HUDEP-2 (cell line): ENCODE results near the gene SLC29A2.

ENCODE experiments used
- DNase-seq, 76 experiments: peaks; one replicate each; lab custom pipeline; 2025; ENCODE audit not compliant: unreplicated experiment in 76 of 76; lab: John Stamatoyannopoulos, UW

The SLC29A2 gene, protein sequence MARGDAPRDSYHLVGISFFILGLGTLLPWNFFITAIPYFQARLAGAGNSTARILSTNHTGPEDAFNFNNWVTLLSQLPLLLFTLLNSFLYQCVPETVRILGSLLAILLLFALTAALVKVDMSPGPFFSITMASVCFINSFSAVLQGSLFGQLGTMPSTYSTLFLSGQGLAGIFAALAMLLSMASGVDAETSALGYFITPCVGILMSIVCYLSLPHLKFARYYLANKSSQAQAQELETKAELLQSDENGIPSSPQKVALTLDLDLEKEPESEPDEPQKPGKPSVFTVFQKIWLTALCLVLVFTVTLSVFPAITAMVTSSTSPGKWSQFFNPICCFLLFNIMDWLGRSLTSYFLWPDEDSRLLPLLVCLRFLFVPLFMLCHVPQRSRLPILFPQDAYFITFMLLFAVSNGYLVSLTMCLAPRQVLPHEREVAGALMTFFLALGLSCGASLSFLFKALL

DNA sequence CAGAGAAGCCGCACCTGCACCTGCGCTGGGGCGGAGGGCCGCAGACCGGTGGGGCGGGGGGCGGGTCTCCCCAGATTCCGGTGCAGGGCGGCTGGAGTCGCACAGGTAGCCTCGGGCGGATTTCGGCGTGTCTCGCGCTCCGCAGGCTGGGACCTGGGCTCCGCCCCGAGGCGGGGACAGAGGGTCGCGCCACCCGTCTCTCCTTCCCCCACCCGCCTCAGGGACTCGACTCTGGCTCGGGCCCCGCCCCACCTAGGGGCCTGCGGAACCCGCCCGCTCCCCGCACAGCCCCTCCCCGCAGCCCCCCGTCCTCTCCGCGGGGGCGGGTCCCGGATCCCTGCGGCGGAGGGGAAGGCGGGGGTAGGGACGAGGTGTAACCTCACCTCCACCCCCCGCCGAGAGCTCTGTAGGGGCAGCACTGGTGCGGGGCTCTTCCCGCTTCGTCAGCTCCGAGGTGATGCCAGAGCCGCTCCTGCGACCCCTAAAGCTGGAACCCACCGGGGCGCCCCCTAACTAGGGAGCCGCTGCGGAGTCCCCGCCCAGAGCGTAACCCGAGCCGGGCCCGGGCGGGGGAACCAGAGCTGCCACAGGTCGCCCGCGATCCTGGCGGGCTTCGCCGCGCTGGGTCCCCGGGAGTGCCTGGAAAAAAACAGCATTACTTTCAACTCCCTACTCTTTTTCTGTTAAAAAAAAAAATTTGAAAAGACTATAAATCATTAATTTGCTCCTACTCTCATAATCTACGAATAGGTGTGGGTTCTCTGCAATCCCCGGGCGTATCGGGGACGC, at the start of gene SLC29A2:
TSS of gene SLC29A2 (minus strand) at position 134 of the 789 bp plus-strand sequence. CDS start 169 bp downstream, outside the sequence.
- DNase-seq = peak in 65 of 76 experiments; percentile 6 to 86 (median 59)

DNA sequence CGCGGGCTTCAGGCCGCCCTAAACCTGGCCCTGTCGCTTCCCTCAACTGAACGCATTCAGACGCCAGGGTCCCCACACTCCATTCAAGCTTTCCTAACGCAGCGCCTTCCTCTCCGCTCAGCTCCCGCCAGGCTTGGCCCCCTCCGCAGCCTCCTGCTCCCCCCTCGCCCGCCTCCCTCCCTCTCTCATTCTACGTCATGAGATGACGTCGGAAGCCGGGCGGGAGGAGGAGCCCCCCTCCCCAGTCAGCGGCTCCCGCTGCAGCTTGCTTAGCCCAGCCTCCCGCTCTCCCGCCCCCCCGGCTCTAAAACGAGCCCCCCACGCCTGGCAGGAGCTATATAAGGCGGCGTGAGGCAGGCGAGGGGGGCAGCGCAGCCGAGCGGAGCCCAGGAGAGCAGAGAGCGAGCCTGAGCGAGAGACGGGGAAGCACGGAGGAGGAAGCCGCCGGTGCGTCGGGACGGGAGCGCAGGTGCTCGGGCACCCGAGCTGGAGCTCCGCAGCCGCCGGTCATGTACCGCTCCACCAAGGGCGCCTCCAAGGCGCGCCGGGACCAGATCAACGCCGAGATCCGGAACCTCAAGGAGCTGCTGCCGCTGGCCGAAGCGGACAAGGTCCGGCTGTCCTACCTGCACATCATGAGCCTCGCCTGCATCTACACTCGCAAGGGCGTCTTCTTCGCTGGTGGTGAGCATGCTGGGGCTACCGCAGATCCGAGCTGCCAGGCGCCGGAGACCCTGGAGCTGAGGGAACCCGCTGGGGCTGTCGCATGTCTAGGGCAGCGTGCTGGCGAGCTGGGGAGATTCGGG, 49.3 kb upstream of the SLC29A2 start, which contains the start of gene NPAS4:
TSS of gene NPAS4 (plus strand) at position 365 of the 806 bp plus-strand sequence. CDS start at position 510, 145 bp downstream.
- DNase-seq = no peak

DNA sequence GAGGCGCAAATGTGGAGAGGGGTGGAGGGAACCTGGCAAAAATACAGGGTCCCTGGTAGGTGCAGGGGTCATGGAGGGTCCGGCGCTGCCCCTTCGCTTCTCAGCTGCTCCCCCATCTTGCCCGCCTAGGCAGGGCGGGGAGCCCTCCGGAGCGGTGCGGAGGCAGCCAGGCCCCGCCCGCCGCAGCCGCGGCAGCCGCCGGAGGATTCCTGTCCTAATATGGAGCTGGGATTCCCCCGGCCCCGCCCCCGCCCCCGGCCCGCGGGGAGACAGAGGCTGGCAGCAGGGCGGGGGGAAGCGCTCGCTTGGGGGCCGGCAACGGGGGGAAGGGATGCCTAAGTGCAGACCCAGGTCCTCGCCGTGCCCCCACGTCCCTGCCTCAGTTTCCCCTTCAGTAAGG, 48.3 kb upstream of the SLC29A2 start:
- DNase-seq = no peak

DNA sequence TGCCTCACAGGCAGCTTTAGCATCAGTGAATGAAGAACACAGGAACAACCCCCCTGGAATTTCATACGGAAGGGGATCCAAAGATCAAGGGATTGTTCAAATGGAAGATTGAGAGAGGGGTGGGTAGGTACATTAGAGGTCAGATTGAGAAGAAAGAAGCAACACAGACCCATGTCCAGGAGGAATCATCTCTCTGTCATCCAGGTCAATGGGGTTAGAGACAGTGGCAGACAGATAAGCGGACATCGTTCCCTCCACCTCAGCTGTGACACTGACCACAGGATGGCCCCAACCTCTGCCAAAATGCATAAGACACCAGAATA, 47.4 kb upstream of the SLC29A2 start:
- no peak for DNase-seq

DNA sequence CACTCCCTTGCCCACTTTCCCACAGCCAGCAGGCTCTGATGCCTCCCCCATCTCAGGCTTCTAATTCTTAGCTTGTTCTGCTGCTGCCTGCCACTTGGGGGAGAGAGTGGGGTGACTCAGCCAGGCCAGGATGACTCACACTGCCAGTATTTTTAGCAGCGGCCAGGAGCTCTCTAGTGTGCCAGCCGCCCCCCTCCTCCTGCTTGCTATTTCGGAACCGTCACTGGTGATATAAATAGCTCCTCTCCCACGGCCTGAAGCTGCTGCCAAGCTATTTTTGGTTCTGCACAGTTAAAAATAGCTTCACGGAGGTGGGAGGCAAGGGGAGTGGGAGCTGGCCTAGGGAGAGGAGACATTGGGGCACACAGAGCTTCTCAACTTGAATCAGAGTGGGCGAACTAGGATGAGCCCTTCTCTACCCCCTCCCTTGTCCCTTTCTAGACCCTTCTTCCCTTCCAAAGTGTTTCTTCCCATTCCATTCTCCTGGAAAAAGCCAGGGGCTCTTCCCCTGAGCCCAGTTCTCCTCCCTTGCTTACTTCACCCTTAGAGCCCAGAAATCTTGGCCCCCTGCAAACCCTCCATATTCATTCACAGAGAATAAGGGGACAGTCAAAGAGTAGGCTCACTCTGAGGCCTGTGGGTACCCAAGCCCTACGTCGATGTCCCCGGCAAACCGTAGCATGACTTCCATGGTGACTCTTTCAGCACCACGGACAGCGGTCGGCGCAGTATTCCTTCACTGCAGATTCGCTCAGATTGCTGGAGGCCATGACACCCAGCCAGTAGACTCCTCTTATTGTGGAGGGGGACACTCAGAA, 46.8 kb upstream of the SLC29A2 start:
- peak in 59 of 76 experiments; percentile 4 to 69 (median 39) for DNase-seq

DNA sequence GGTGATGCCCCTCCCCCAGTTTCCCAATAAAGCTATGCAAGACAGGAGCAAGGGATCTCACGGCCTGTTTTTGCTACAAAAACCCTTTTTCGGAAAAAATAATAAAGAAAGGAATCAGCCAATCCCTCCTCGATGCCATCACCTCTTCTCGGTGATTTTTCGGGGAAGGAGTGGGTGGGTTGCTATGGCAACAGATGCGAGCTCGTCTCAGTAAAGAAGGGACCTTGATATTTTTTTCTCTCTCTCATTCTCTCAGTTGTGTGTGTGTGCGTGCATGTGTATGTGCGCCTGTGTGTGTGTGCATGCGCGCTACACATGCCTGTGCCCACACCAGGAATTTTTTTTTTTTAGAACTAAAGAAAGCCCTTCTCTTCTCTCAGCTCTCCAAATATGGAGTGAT, 45.4 kb upstream of the SLC29A2 start:
- DNase-seq = no peak

DNA sequence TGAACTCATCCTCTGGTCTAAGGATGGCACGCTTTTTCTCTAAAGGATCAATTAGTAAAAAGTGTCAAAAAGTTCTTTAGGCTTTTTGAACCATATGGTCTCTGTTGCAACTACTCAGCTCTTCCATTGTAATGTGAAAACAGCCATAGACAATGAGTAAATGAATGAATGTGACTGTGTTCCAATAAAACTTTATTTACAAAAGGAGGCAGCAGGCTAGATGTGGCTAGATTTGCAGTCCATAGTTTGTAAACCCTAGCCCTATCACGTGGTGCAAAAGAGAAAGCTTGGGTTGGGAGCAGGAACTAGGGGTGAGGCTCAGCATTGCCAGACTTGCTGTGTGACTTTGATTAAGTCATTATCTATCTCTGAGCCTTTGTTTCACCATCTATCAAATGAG, 43.9 kb upstream of the SLC29A2 start:
- no peak for DNase-seq

DNA sequence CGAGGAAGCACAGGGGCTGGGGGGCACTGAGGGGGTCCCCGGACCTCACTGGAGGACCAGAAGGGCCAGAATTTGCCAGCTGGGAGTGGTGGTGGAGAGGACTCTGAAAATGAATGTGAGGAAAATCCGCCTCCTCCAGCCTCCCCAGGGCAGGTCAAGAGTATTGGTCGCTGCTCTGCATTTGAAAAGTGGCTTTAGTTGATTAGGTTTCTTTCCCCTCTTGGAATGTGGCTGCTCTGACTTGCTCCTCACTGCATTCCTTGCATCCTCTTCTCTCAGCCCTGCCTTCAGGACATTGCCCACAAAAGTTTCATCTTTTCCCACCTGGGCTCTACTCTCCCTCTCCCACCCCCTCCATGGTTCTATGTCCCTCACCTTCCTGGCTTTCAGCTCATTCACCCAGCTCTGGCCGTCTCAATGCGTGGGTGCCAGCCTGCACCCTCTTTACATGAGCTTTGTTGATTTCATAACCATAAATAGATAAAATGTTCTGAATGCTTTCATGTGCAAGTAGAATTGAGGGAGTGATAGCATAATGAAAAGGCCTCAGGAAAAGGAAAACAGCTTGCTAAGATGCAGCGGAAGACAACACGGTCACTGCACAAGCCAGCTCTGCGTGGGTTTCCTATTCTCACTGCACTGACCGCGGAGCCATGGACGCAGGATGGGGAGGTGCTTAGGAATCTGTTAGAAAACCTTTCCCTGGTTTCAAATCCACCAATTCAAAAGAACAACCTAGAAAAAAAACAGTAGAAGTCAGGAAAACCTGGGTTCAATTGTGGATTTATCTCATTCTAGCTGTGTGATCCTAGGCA, 42.8 kb upstream of the SLC29A2 start:
- no peak for DNase-seq

DNA sequence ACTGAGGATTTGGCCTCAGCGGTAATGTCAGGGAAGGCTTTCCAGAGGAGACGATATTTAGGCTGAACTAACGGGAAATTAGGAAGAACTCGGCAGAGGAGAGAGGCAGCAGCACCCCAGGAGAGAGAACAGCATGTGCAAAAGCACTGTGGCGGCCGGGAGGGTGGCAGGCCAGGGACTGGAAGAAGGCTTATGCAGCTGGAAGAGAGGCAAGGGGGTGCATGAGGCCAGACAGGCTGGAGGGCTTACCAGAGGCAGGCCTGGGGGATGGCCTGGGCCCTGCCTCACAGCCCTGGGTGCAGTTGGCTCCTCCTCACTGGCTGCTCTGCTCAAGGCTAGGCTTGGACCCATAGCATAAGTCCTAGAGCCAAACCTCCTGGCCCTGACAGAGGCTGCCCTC, 41.6 kb upstream of the SLC29A2 start:
- peak in 9 of 76 experiments; percentile 11 to 63 (median 43) for DNase-seq

DNA sequence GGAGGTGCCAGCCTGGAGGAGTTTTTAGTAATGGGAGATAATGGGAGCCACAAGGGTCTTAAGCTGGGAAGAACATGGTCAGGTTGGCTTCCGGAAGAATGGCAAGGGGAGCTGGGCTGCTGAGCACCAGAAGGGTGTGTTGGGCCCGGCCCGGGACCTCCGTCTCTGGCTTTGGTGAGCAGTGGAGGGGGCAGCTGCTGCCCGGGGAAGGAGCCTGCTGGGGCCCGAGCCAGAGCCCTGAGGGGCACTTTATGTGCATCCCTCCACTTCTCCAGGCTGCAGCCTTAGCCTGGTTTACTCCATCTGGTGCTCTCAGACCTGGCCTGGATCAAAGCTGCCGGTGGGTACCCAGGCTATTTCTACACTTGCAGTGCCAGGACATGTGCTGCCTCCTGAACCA, 40.5 kb upstream of the SLC29A2 start:
- DNase-seq = no peak

DNA sequence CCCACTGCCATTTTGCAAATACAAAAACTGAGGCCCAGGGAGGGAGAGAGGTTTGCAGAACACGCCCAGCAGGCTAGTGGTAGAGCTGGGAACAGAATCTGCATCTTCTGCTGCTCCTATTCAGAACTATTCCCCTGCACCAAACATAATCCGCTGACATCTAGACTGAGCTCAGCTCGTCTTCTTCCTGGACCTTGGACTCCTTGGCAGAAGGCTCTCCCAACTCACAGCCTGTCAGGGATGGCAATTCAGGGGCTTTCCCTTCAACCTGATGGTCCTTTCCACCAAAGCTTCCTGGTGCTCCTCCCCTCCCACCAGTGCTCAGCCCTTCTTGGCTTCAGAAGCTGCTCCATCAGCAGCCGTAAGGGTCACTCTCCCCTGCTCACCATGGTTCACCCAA, 39.8 kb upstream of the SLC29A2 start:
- DNase-seq = no peak

DNA sequence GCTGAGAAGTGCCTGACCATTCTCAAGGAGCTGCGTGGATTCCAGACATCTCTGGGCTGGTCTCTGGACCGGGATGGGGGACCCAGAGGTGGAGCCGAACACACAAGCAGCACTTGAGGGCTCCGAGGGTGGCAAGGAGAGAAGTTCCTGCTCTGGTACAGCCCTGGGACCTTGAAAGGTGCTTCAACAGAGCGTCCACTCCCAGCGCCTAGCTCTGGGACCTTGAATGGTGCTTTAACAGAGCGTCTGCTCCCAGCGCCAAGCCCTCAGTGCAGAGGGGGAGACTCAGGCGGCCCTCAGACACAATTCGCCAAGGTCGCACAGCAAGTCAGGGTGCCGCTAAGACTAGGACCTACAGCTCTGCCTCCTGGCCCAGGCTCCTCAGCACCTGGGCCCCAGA, 38.6 kb upstream of the SLC29A2 start:
- DNase-seq = no peak

DNA sequence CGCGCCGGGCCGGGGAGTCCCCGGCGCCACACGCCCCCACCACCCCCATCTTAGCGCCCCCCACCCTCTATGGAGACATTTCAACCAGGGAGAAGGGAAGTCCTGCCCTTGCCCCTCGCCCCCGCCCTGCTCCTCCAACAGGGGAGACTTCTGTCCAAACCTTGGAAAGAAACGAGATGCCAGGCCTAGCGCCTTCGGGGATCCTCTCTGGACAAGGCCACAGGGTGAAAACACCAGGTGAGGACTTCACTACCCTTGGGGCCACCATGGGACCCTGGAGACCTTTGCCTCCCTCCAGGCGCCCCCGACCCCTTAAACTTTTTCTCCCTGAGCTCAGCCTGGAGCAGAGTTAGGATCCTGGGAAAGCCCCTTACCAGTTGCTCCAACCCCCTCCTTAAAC, 37.7 kb upstream of the SLC29A2 start:
- DNase-seq = no peak

DNA sequence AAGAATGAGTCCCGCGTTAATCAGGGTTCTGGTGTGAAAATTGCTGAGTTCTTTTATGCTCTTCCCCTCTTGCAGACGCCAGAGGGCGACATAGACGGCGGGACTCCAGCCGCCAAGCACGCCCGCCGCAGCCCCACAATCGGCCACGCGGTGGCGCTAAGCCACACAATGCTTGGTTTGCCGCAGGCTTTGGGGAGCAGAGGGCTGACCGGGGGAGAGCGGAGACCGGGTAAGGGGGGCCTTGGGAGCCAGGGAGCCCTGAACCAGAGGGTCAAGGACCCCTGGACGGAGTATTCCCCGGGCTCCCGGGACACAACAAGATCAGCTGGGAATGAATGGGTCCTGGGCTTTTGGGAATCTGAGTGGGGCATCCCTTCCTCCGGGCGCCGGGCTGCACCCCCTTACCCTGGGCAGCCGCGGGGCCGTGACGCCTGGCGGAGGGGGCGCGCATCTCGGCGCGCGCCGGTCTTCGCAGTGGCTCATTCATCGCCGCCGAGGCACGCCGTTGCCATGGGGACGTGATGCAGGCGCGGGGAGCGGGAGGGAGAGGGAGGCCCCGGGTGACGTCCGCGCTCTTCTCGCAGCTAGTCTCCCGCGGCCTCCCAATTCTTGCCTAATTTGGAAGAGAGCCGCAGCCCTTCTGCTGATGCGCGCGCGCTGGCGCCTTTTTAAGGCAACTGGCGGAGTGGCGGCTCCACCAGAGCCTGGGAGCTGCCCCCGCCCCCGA, 37.1 kb upstream of the SLC29A2 start:
- peak in 70 of 76 experiments; percentile 15 to 92 (median 70) for DNase-seq

DNA sequence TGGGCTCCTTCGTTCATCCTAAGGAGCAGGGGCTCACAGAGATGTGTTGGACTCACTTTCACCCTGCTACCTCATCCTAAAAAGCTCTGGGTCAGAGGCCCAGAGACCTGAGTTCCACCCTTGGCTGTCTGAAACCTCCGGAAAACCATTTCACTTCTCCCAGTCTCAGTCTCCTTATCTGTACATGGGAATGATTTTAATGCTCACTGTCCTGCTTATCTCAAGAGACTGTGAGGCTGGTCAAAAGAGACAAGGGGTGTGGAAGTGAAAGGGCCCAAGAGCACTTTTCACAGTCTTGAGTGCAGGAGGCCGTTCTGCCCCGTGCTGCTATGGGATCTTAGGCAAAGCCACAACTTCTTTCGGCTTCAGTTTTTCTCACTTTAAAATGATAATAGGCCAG, 36.1 kb upstream of the SLC29A2 start:
- DNase-seq = peak in 4 of 76 experiments; percentile 1 to 21 (median 11)

DNA sequence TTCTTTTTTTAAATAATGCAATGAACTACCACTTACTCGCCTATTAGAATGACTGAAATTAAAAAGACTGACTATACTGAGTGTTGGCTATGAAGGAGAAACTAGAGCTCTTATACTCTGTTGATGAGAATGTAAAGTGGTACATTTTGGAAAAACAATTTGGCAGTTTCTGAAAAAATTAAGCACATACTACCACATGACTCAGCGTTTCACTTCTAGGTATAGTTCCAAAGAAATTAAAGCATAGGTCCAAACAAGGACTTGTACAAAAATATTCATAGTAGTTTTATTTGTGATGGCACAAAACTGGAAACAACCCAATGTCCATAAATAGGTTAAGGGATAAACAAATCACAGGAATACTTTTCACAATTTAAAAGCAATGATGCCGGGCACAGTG, 22.4 kb upstream of the SLC29A2 start:
- no peak for DNase-seq

DNA sequence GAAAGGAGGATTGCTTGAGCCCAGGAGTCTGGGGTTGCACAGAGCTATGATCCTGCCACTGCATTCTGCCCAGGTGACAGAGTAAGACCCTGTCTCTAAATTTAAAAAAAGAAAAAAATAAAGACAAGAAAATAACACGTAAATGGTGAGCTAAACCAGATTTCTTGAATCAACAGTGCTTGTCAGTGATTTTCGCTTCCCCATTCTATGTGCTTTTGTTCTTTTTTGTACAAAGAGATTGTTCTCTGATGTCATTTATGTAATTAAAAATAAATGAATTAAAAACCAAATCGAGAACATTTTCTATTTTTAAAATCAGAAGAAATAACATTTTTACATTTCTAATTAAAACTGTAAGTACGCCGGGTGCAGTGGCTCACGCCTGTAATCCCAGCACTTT, 19.8 kb upstream of the SLC29A2 start:
- no peak for DNase-seq

DNA sequence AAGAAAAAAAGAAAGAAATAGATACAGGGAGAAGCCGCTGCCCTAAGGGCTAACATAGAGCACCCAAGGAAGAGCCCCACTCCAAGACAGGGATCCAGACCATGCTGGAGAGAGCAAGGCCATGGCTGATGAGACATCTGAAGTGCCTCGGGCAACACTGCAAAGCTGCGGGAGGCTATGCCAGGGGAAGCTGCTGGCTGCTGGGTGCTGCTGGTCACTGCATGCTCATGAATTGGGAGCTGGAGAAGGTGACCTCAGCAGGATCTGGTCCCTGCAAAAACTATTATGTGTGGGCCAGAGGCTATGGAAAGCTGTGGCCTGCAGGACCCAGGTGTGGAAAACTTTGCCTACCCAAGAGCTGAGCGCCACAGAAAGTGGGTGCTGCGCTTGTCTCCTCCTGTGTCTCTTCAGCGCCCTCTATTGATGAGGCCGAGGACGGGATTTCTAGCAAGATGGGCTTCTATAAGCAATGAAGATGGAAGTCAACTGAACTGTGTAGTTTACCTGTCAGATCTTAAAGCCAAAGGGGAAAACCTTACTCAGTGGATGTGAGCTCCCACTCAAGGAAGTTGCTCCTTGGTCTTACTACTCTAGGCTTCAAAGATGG, 17.3 kb upstream of the SLC29A2 start:
- DNase-seq = peak in 62 of 76 experiments; percentile 12 to 75 (median 46)
